Stomach (tissue), 9 donors: ENCODE measurements around the gene CDK5R2. TPM values are rescaled to one million over a fixed set of nuclear protein-coding genes. Genes with fewer than 3 reads are reported as not detected.
"Not testable (repeated sequence)": the region's sequence is repeated elsewhere in the genome, so short reads cannot be mapped to it uniquely, and the experiment has no call there.

Experiments
- DNase-seq, 2 donors: peaks; one replicate each; pipeline versions ENCODE4 v3.0.0 to v3.0.0-alpha.2; 2013 to 2019
- H3K27ac ChIP-seq, 5 donors: fragments of 200-600 bp in 4 of 5; sonication (generic) in 4 of 5; one replicate each; pipeline ENCODE4 v1.5.1; 2013 to 2019; ENCODE audit warnings: mild to moderate bottlenecking in 1 of 5, moderate library complexity in 1 of 5
- H3K27me3 ChIP-seq, 3 donors: fragments of 200-600 bp; sonication (generic); one replicate each; pipeline ENCODE4 v1.5.1; 2017 to 2019; ENCODE audit warnings: mixed run types in 1 of 3
- H3K36me3 ChIP-seq, 4 donors: fragments of 200-600 bp; sonication (generic); 1 replicate in 3 of 4; 2 replicates in 1 of 4; pipeline ENCODE4 v1.5.1; 2016 to 2019
- H3K4me1 ChIP-seq, 4 donors: fragments of 200-600 bp; sonication (generic); one replicate each; pipeline ENCODE4 v1.5.1; 2016 to 2019
- H3K4me3 ChIP-seq, 4 donors: fragments of 200-600 bp; sonication (generic) in 3 of 4; one replicate each; pipeline ENCODE4 v1.5.1; 2016 to 2019; ENCODE audit warnings: mild to moderate bottlenecking in 1 of 4
- H3K9me3 ChIP-seq, 4 donors: fragments of 200-600 bp; sonication (generic); one replicate each; pipeline ENCODE4 v1.5.1; 2016 to 2019
- EP300 ChIP-seq: sonication (generic); formaldehyde crosslinking; IDR thresholded peaks from one replicate; pipeline ENCODE4 v1.6.1; 2017; ENCODE audit warnings: antibody characterized with exemption
- POLR2A ChIP-seq, 4 donors: fragments of 450-650 bp; IDR thresholded peaks; one replicate each; pipeline ENCODE4 v1.6.1; 2016; ENCODE audit warnings: antibody characterized with exemption in 4 of 4, control low read depth in 2 of 4, mild to moderate bottlenecking in 1 of 4, moderate library complexity in 1 of 4
- POLR2AphosphoS5 ChIP-seq, 3 donors: sonication (generic); formaldehyde crosslinking; IDR thresholded peaks; one replicate each; pipeline ENCODE4 v1.6.1; 2016; ENCODE audit warnings: antibody characterized with exemption in 3 of 3
- WGBS, 5 donors: extraction: QIAGEN DNeasy Blood & Tissue Kit in 3 of 5; methylation state at CpG; one replicate each; pipeline versions ENCODE4 v1.1.5 to v1.1.7; 2013 to 2018; 5-methylcytosine and 5-hydroxymethylcytosine counted together
- intact Hi-C: fragments of 100-400 bp; cut with DNase I; formaldehyde crosslinking; loops from one replicate; pipeline ENCODE4 v1.15.1; 2023; ENCODE audit warnings: low total_unique reads
- polyA plus RNA-seq, 3 donors: library from polyadenylated mRNA; stranded (reverse); fragments of 200-250 nt; gene quantifications; one replicate each; pipeline ENCODE4 v1.2.3, GENCODE V29; 2013
- total RNA-seq, 5 donors: library from RNA; depleted of rRNA; stranded (reverse); fragments of >200 nt; gene quantifications; one replicate each; pipeline versions ENCODE4 v1.1.0 to v1.2.3, GENCODE V29; 2014 to 2016
- TF ChIP-seq, protein P1 (sequence below), 7 experiments: fragments of 450-650 bp in 4 of 7; fragments of 200-600 bp in 3 of 7; sonication (generic) in 3 of 7; IDR thresholded peaks; one replicate each; pipeline ENCODE4 v1.5.1; 2016 to 2019; ENCODE audit warnings: antibody characterized with exemption in 7 of 7, control low read depth in 2 of 7, mild to moderate bottlenecking in 1 of 7
- donor health status: healthy with polysubstance abuse.
- donor health status: Bipolar disorder and iron deficiency.
- donor health status: healthy.

CDK5R2 gene
- total and polyA plus RNA-seq, 8 donors: 0.20 to 0.58 (median 0.45) TPM; not detected in 2

DNA sequence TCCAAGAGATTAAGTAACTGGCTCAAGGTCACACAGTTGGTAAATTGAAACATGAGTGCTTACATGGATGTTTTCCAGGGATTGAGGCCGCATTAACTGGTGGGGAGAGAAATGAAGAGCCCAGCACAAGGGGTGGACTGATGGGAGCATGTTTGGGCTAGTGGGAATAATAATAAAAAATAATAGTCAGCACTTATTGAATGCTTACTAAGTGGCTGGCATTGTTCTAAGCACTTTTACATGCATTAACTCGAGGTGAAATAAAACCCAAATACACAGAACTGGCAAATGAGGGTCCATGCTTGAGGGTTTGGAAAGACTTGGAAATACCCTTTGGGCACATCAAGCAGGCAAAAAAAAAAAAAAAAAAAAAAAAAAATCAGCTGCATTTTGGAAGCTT is 34.0 kb upstream of the CDK5R2 start:
- no peak for DNase-seq
- no peak overlapping the region for H3K4me3 ChIP-seq
- H3K27ac ChIP-seq: no peak overlapping the region
- peaks cover 0 to 13% (median 3%) of the 10 kb centered on the region in 4 donors for H3K9me3 ChIP-seq
- intact Hi-C loops: no loop called here
- H3K36me3 ChIP-seq: no peaks in the 10 kb centered on the region
- TF ChIP-seq, protein P1, sequence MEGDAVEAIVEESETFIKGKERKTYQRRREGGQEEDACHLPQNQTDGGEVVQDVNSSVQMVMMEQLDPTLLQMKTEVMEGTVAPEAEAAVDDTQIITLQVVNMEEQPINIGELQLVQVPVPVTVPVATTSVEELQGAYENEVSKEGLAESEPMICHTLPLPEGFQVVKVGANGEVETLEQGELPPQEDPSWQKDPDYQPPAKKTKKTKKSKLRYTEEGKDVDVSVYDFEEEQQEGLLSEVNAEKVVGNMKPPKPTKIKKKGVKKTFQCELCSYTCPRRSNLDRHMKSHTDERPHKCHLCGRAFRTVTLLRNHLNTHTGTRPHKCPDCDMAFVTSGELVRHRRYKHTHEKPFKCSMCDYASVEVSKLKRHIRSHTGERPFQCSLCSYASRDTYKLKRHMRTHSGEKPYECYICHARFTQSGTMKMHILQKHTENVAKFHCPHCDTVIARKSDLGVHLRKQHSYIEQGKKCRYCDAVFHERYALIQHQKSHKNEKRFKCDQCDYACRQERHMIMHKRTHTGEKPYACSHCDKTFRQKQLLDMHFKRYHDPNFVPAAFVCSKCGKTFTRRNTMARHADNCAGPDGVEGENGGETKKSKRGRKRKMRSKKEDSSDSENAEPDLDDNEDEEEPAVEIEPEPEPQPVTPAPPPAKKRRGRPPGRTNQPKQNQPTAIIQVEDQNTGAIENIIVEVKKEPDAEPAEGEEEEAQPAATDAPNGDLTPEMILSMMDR (IDR thresholded peaks at IDR 0.05): no peak
- TF ChIP-seq POLR2AphosphoS5 (IDR thresholded peaks at IDR 0.05) (no peak), EP300 (no peak), POLR2A (IDR thresholded peaks at IDR 0.05) (no peak)
- 73 to 80% (median 78%) methylated on average over 2 of the region's 2 CpGs for WGBS, 5 donors
- peaks cover 0 to 64% (median 13%) of the 10 kb centered on the region in 3 donors for H3K27me3 ChIP-seq
- H3K4me1 ChIP-seq: no peaks in the 10 kb centered on the region

DNA sequence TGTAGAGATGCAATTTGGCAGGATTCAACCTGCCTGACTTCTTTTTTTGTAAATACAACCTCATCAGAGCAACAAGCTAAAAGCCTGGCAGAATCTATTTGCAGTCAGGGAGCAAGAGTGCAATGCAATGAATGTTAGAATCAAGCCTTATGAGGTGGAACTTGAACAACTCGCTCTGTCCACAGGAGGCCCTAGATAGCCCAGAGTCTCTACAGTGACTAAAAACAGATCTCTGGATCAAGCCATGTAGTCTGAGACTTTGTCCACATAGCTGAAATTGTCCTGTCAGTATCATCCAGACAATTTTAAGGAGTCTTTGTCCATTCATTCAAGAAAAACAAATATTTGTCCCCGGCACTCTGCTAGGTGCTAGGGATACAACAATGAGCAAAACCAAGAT is 32.0 kb upstream of the CDK5R2 start:
- no peak overlapping the region for H3K27ac ChIP-seq
- peaks cover 0 to 13% (median 3%) of the 10 kb centered on the region in 4 donors for H3K9me3 ChIP-seq
- no peaks in the 10 kb centered on the region for H3K4me1 ChIP-seq
- TF ChIP-seq POLR2AphosphoS5 (IDR thresholded peaks at IDR 0.05) (no peak), EP300 (no peak), POLR2A (IDR thresholded peaks at IDR 0.05) (no peak)
- TF ChIP-seq, protein P1 (IDR thresholded peaks at IDR 0.05): no peak
- no peak for DNase-seq
- peaks cover 0 to 44% (median 13%) of the 10 kb centered on the region in 3 donors for H3K27me3 ChIP-seq
- no peaks in the 10 kb centered on the region for H3K36me3 ChIP-seq
- H3K4me3 ChIP-seq: no peak overlapping the region
- intact Hi-C loops: no loop called here
- WGBS, 5 donors: 34 to 68% (median 54%) methylated on average over 2 of the region's 2 CpGs

GRCh38 chr2:218927876-218928275 is 31.6 kb upstream of the CDK5R2 start:
- intact Hi-C loops: no loop called here
- TF ChIP-seq POLR2A (IDR thresholded peaks at IDR 0.05): no peak
- no peak for TF ChIP-seq POLR2AphosphoS5 (IDR thresholded peaks at IDR 0.05)
- no peak for TF ChIP-seq EP300
- TF ChIP-seq, protein P1 (IDR thresholded peaks at IDR 0.05): no peak
- DNase-seq: no peak
- WGBS, 5 donors: 51 to 68% (median 57%) methylated on average over 4 of the region's 4 CpGs
- Histone ChIP-seq H3K27me3 (peaks cover 0 to 44% (median 13%) of the 10 kb centered on the region in 3 donors), H3K4me3 (no peak overlapping the region), H3K36me3 (no peaks in the 10 kb centered on the region), H3K27ac (no peak overlapping the region), H3K9me3 (peaks cover 0 to 13% (median 3%) of the 10 kb centered on the region in 4 donors), H3K4me1 (no peaks in the 10 kb centered on the region)

DNA sequence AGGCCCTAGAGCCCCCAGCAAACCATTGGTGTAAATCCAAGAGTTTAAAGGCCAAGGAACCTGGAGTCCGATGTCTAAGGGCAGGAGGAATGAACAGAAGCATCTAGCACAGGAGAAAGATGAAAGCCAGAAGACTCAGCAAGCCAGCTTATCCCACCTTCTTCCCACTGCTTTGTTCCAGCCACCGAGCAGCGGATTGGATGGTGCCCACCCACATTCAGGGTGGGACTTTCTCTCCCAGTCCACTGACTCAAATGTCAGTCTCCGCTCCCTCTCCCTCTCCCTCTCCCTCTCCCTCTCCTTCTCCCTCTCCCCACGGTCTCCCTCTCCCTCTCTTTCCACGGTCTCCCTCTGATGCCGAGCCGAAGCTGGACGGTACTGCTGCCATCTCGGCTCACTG is 29.0 kb upstream of the CDK5R2 start:
- intact Hi-C loops, H3K4me3 ChIP-seq, DNase-seq, H3K27ac ChIP-seq, H3K9me3 ChIP-seq, H3K4me1 ChIP-seq, H3K36me3 ChIP-seq: not testable (repeated sequence)
- WGBS, 5 donors: 90 to 100% (median 92%) methylated on average over 2 to 10 of the region's 10 CpGs
- peaks cover 0 to 47% (median 11%) of the 10 kb centered on the region in 3 donors for H3K27me3 ChIP-seq

DNA sequence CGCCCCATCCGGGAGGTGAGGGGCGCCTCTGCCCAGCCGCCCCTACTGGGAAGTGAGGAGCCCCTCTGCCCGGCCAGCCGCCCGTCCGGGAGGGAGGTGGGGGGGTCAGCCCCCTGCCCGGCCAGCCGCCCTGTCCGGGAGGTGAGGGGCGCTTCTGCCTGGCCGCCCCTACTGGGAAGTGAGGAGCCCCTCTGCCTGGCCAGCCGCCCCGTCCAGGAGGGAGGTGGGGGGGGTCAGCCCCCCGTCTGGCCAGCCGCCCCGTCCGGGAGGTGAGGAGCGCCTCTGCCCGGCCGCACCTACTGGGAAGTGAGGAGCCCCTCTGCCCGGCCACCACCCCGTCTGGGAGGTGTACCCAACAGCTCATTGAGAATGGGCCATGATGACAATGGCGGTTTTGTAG is 27.7 kb upstream of the CDK5R2 start:
- H3K36me3 ChIP-seq, H3K9me3 ChIP-seq, H3K4me3 ChIP-seq, intact Hi-C loops, H3K4me1 ChIP-seq, H3K27ac ChIP-seq, DNase-seq: not testable (repeated sequence)
- 90 to 96% (median 94%) methylated on average over 6 to 16 of the region's 25 CpGs for WGBS, 5 donors
- H3K27me3 ChIP-seq: peaks cover 0 to 48% (median 16%) of the 10 kb centered on the region in 3 donors
